ENCODE measurements around the gene TVP23B. TPM values are rescaled to one million over a fixed set of nuclear protein-coding genes. Genes with fewer than 3 reads are reported as not detected.
"Not testable (repeated sequence)": the region's sequence is repeated elsewhere in the genome, so short reads cannot be mapped to it uniquely, and the experiment has no call there.

TVP23B gene
- total and polyA plus RNA-seq, 7 donors: 11.8 to 48.5 (median 18.8) TPM

- 83 to 87% (median 85%) methylated on average over 5 of the region's 6 CpGs for whole genome bisulfite sequencing, 3 donors
- peak in 2 of 4 donors; percentile 68 to 71 for ATAC-seq
Measured at GRCh38 chr17:18753829-18754409, 27.1 kb upstream of the TVP23B start.

GRCh38 chr17:18755969-18756368 lies 25.0 kb upstream of the TVP23B start:
- H3K9me3 ChIP-seq; H3K4me3 ChIP-seq; H3K27ac ChIP-seq; H3K36me3 ChIP-seq (ENCODE audit: insufficient read depth in 1 of 2, low read depth in 1 of 2); intact Hi-C loops (cut with DNase I); ATAC-seq; DNase-seq; H3K4me1 ChIP-seq; H3K27me3 ChIP-seq (ENCODE audit: insufficient read depth in 3 of 3, low read length in 2 of 3): not testable (repeated sequence)
- 74 to 84% (median 81%) methylated on average over 4 of the region's 4 CpGs for WGBS, 3 donors

More at GRCh38 chr17:18753829-18754409, 27.1 kb upstream of the TVP23B start:
- H3K4me1 ChIP-seq; intact Hi-C loops (cut with DNase I); DNase-seq; H3K36me3 ChIP-seq (ENCODE audit: insufficient read depth in 1 of 2, low read depth in 1 of 2); H3K27ac ChIP-seq; H3K9me3 ChIP-seq; H3K27me3 ChIP-seq (ENCODE audit: insufficient read depth in 3 of 3, low read length in 2 of 3); H3K4me3 ChIP-seq: not testable (repeated sequence)

GRCh38 chr17:18757368-18758044 lies 23.5 kb upstream of the TVP23B start:
- H3K27ac ChIP-seq; H3K36me3 ChIP-seq (ENCODE audit: insufficient read depth in 1 of 2, low read depth in 1 of 2); ATAC-seq; intact Hi-C loops (cut with DNase I); H3K4me1 ChIP-seq; H3K9me3 ChIP-seq; H3K27me3 ChIP-seq (ENCODE audit: insufficient read depth in 3 of 3, low read length in 2 of 3); DNase-seq; H3K4me3 ChIP-seq: not testable (repeated sequence)
- 87 to 92% (median 91%) methylated on average over 8 of the region's 8 CpGs for WGBS, 3 donors

DNA sequence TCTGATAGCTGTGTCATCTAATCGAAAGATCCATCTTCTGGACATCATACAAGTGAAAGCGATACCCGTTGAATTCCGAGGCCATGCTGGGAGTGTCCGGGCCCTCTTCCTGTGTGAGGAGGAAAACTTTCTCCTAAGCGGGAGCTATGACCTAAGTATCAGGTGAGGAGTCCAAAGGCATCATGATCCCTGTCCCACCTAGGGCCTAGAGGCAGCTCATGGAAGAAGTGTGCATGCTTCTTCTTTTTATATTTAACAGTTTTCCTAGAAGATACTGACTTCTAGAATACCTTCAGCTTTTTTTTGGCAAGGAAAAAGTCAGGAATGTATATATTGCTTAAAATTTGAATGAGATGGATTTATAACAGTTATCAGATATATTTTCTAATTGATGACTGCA lies 22.6 kb upstream of the TVP23B start:
- H3K9me3 ChIP-seq; DNase-seq; H3K27me3 ChIP-seq (ENCODE audit: insufficient read depth in 3 of 3, low read length in 2 of 3); intact Hi-C loops (cut with DNase I); H3K36me3 ChIP-seq (ENCODE audit: insufficient read depth in 1 of 2, low read depth in 1 of 2); H3K4me1 ChIP-seq; H3K27ac ChIP-seq; H3K4me3 ChIP-seq; ATAC-seq: not testable (repeated sequence)
- WGBS, 3 donors: 80 to 100% (median 93%) methylated on average over 1 of the region's 6 CpGs

GRCh38 chr17:18760221-18760620 lies 20.8 kb upstream of the TVP23B start:
- H3K9me3 ChIP-seq; H3K27me3 ChIP-seq (ENCODE audit: insufficient read depth in 3 of 3, low read length in 2 of 3); H3K27ac ChIP-seq; DNase-seq; intact Hi-C loops (cut with DNase I); H3K4me1 ChIP-seq; H3K4me3 ChIP-seq; H3K36me3 ChIP-seq (ENCODE audit: insufficient read depth in 1 of 2, low read depth in 1 of 2); ATAC-seq: not testable (repeated sequence)
- WGBS, 3 donors: 85 to 86% (median 86%) methylated on average over 4 to 6 of the region's 6 CpGs

DNA sequence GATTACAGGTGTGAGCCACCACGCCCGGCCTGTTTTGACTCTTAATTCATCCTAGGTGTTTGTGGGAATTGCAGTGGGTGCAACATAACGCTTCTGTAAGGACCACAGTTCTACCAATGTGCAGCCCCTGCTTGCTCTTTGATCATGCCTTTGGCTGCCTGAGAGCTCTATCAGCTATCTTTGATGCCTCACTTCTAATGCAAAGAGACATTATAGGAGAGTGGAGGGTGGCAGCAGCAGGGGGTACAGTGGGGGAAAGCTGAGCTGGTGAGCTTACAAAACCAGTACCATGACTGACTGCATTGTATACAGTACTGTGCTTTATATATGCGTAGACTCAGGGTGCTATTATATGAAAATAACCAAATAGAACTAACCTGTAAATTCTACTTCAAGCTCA lies 10.4 kb upstream of the TVP23B start:
- H3K4me1 ChIP-seq; H3K27me3 ChIP-seq (ENCODE audit: insufficient read depth in 3 of 3, low read length in 2 of 3); intact Hi-C loops (cut with DNase I); H3K36me3 ChIP-seq (ENCODE audit: insufficient read depth in 1 of 2, low read depth in 1 of 2); H3K4me3 ChIP-seq; H3K27ac ChIP-seq; H3K9me3 ChIP-seq; DNase-seq; ATAC-seq: not testable (repeated sequence)
- 86 to 96% (median 94%) methylated on average over 3 to 4 of the region's 4 CpGs for WGBS, 3 donors

DNA sequence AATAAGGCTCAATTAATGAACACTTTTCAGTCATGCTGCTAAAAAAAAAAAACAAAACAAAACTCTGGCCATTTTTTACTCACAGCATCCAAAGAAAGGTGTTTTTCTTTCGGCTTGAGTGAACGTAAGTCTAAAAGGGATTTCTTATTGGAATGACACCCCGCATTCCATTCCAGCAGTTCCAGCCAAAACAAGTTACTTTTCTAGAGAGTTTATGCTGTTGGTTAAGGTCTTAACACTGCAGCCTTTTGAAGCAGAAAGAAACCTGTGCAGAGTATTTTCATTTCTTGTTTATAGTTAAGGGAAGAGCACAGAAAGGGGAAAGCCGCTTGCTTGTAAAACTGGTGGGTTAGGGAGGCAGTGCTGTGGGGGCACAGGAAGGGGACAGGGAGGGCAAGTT lies 9.9 kb upstream of the TVP23B start:
- H3K27ac ChIP-seq; ATAC-seq; intact Hi-C loops (cut with DNase I); DNase-seq; H3K9me3 ChIP-seq; H3K36me3 ChIP-seq (ENCODE audit: insufficient read depth in 1 of 2, low read depth in 1 of 2); H3K4me3 ChIP-seq; H3K4me1 ChIP-seq; H3K27me3 ChIP-seq (ENCODE audit: insufficient read depth in 3 of 3, low read length in 2 of 3): not testable (repeated sequence)
- 66 to 69% (median 68%) methylated on average over 4 of the region's 4 CpGs for WGBS, 3 donors

DNA sequence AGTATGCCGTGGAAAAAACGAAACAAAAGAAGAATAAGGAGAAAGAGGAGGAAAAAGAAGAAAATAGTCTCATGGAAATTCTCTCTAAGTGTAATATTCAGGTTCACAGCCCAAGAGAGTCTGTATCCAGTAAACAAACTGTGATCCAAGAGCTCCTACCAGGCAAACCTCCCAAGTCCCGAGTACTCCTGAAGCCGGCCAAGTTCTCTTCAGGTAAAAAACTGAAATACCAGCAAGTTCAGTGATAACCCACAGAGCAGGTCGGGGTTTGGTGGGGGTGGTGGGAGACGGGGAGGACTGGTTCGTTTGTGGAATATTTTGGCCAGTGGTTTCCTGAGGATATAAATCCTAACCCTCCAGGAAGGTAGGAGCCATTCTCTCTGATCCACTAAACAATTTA lies 8.5 kb upstream of the TVP23B start:
- no peak for TF ChIP-seq CTCF (IDR thresholded peaks at IDR 0.05)
- Histone ChIP-seq H3K4me3 (no peak overlapping the region), H3K36me3 (ENCODE audit: insufficient read depth in 1 of 2, low read depth in 1 of 2) (no peaks in the 10 kb centered on the region), H3K27me3 (ENCODE audit: insufficient read depth in 3 of 3, low read length in 2 of 3) (no peaks in the 10 kb centered on the region), H3K27ac (no peak overlapping the region), H3K9me3 (no peaks in the 10 kb centered on the region), H3K4me1 (no peaks in the 10 kb centered on the region)
- WGBS, 3 donors: 78 to 83% (median 83%) methylated on average over 7 of the region's 7 CpGs
- intact Hi-C loops (cut with DNase I): no loop called here
- no peak for DNase-seq
- no peak for ATAC-seq

DNA sequence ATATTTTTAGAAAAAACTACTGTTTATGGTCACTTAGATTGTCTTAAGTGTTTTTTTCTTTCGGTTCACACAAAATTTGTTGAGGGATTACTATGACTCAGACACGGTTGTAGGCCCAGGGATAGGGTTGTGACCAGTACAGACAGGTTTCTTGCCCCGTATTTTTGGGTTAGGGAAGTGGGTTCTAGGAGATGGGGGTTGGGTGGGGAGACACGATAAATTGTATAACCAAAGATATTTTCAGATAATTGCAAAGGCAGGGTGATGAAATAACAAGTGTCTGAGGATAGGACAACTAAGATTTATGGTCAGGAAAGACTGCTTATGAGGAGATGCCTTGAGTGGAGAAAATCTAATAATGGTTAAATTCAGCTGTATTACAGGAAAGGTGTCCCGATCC lies 822 bp downstream of the TVP23B start:
- H3K9me3 ChIP-seq; DNase-seq; H3K4me1 ChIP-seq; ATAC-seq; intact Hi-C loops (cut with DNase I); H3K27me3 ChIP-seq (ENCODE audit: insufficient read depth in 3 of 3, low read length in 2 of 3); H3K36me3 ChIP-seq (ENCODE audit: insufficient read depth in 1 of 2, low read depth in 1 of 2): not testable (repeated sequence)
- 6 to 11% (median 8%) methylated on average over 2 to 3 of the region's 5 CpGs for WGBS, 3 donors
- peak overlapping the region; percentile 81 for H3K27ac ChIP-seq
- H3K4me3 ChIP-seq: peak overlapping the region; percentile 71

GRCh38 chr17:18785933-18786332 lies 5.0 kb downstream of the TVP23B start:
- intact Hi-C loops (cut with DNase I): not testable (repeated sequence)
- WGBS, 3 donors: 76 to 87% (median 87%) methylated on average over 1 of the region's 1 CpG

More at GRCh38 chr17:18785933-18786332, 5.0 kb downstream of the TVP23B start:
- H3K4me1 ChIP-seq; H3K4me3 ChIP-seq; ATAC-seq; H3K36me3 ChIP-seq (ENCODE audit: insufficient read depth in 1 of 2, low read depth in 1 of 2); H3K27me3 ChIP-seq (ENCODE audit: insufficient read depth in 3 of 3, low read length in 2 of 3); DNase-seq; H3K27ac ChIP-seq; H3K9me3 ChIP-seq: not testable (repeated sequence)

Data from psoas muscle (tissue), 8 donors.